Hepatocyte (in vitro differentiated cells): Measurements from ENCODE around the gene GPATCH1. TPM values are rescaled to one million over a fixed set of nuclear protein-coding genes. Genes with fewer than 3 reads are reported as not detected.
A peak's percentile ranks its signal among the peaks of the same experiment; 100 is the strongest.

ENCODE experiments used
- DNase-seq: peaks from one replicate; pipeline ENCODE4 v3.0.0-alpha.2; 2016; ENCODE audit warnings: low spot score
- H2AFZ ChIP-seq: fragments of 200-600 bp; sonication (generic); 2 replicates; pipeline ENCODE4 v1.6.0; 2016; ENCODE audit warnings: antibody characterized with exemption, mild to moderate bottlenecking
- H3K27ac ChIP-seq: fragments of 200-600 bp; sonication (generic); 2 replicates; pipeline ENCODE4 v1.5.1; 2016; ENCODE audit warnings: mild to moderate bottlenecking
- H3K27me3 ChIP-seq: fragments of 200-600 bp; sonication (generic); 2 replicates; pipeline ENCODE4 v1.6.1; 2016
- H3K36me3 ChIP-seq: fragments of 200-600 bp; sonication (generic); replicated peaks from 2 replicates; pipeline ENCODE4 v1.5.1; 2016; ENCODE audit warnings: low read depth; ENCODE audit not compliant: insufficient read depth
- H3K4me1 ChIP-seq: fragments of 200-600 bp; sonication (generic); 2 replicates; pipeline ENCODE4 v1.5.1; 2016; ENCODE audit warnings: mild to moderate bottlenecking, moderate library complexity; ENCODE audit not compliant: insufficient read depth
- H3K4me2 ChIP-seq: fragments of 200-600 bp; sonication (generic); 2 replicates; pipeline ENCODE4 v1.6.0; 2016
- H3K4me3 ChIP-seq: fragments of 200-600 bp; sonication (generic); 2 replicates; pipeline ENCODE4 v1.5.1; 2016; ENCODE audit warnings: mild to moderate bottlenecking
- H3K79me2 ChIP-seq: fragments of 200-600 bp; sonication (generic); 2 replicates; pipeline ENCODE4 v1.6.0; 2017; ENCODE audit warnings: mild to moderate bottlenecking
- H3K9me2 ChIP-seq: fragments of 200-600 bp; sonication (generic); replicated peaks from 2 replicates; pipeline ENCODE4 v1.6.0; 2017; ENCODE audit warnings: mild to moderate bottlenecking; ENCODE audit not compliant: insufficient read depth
- H3K9me3 ChIP-seq: fragments of 200-600 bp; sonication (generic); 2 replicates; pipeline ENCODE4 v1.5.1; 2016; ENCODE audit warnings: low read depth, mild to moderate bottlenecking
- H4K20me1 ChIP-seq: fragments of 200-600 bp; sonication (generic); 2 replicates; pipeline ENCODE4 v1.6.0; 2016; ENCODE audit warnings: mild to moderate bottlenecking; ENCODE audit not compliant: insufficient read depth, poor library complexity, severe bottlenecking
- CTCF ChIP-seq: fragments of 200-600 bp; sonication (generic); IDR thresholded peaks from 2 replicates; pipeline ENCODE4 v1.5.1; 2016; ENCODE audit warnings: antibody characterized with exemption, mild to moderate bottlenecking; ENCODE audit not compliant: poor library complexity
- EZH2 ChIP-seq: fragments of 200-600 bp; sonication (generic); IDR thresholded peaks from 2 replicates; pipeline ENCODE4 v1.6.1; 2016; ENCODE audit warnings: antibody characterized with exemption, mild to moderate bottlenecking, borderline replicate concordance
- EZH2phosphoT487 ChIP-seq: fragments of 200-600 bp; sonication (generic); IDR thresholded peaks from one replicate; pipeline ENCODE4 v1.6.1; 2018; ENCODE audit warnings: antibody characterized with exemption, mild to moderate bottlenecking, low read depth, moderate library complexity; ENCODE audit not compliant: unreplicated experiment, severe bottlenecking
- whole genome bisulfite sequencing: methylation state at CpG from one replicate; pipeline ENCODE4 v1.1.6; 2016; ENCODE audit warnings: low lambda C conversion rate; ENCODE audit errors: missing lambda C conversion rate; 5-methylcytosine and 5-hydroxymethylcytosine counted together
- polyA plus RNA-seq: library from polyadenylated mRNA; unstranded; fragments of >200 nt; fragmentation: Nextera tagmentation; extraction: Ambion mirVana; gene quantifications from 2 replicates; pipeline ENCODE4 v1.2.1, GENCODE V29; 2016
- total RNA-seq: library from RNA; depleted of rRNA; stranded (reverse); fragments of >200 nt; gene quantifications from 2 replicates; pipeline ENCODE4 v1.2.3, GENCODE V29; 2014

Gene GPATCH1
- total and polyA plus RNA-seq, 2 experiments from 2014 or later: 6.8 to 14.5 TPM

GRCh38 chr19:33093420-33094210 is 12.6 kb downstream of the GPATCH1 start:
- Histone ChIP-seq H3K27me3 (no peaks in the 10 kb centered on the region), H3K9me3 (no peaks in the 10 kb centered on the region), H3K27ac (no peak overlapping the region), H3K79me2 (no peaks in the 10 kb centered on the region), H3K4me3 (no peak overlapping the region), H3K9me2 (no peaks in the 10 kb centered on the region), H3K4me1 (no peaks in the 10 kb centered on the region), H2AFZ (no peak overlapping the region), H3K4me2 (no peak overlapping the region), H3K36me3 (no peaks in the 10 kb centered on the region), H4K20me1 (no peaks in the 10 kb centered on the region)
- DNase-seq: no peak
- TF ChIP-seq EZH2phosphoT487 (no peak), EZH2 (no peak), CTCF (no peak)
- 93% methylated on average over 11 of the region's 11 CpGs for WGBS

GRCh38 chr19:33094436-33095067 is 13.6 kb downstream of the GPATCH1 start:
- no peaks in the 10 kb centered on the region for H3K4me1 ChIP-seq
- no peak overlapping the region for H2AFZ ChIP-seq
- H3K4me3 ChIP-seq: no peak overlapping the region
- no peak for TF ChIP-seq EZH2phosphoT487
- TF ChIP-seq CTCF: no peak
- TF ChIP-seq EZH2: no peak
- H3K27ac ChIP-seq: no peak overlapping the region
- 94% methylated on average over 6 of the region's 6 CpGs for WGBS
- no peaks in the 10 kb centered on the region for H4K20me1 ChIP-seq
- H3K9me3 ChIP-seq: no peaks in the 10 kb centered on the region
- H3K9me2 ChIP-seq: no peaks in the 10 kb centered on the region
- H3K27me3 ChIP-seq: no peaks in the 10 kb centered on the region
- no peaks in the 10 kb centered on the region for H3K36me3 ChIP-seq
- DNase-seq: no peak
- no peak overlapping the region for H3K4me2 ChIP-seq
- no peaks in the 10 kb centered on the region for H3K79me2 ChIP-seq

GRCh38 chr19:33096005-33096404 is 15.0 kb downstream of the GPATCH1 start:
- Histone ChIP-seq H3K79me2 (no peaks in the 10 kb centered on the region), H3K27me3 (no peaks in the 10 kb centered on the region), H3K4me2 (no peak overlapping the region), H3K9me2 (no peaks in the 10 kb centered on the region), H4K20me1 (no peaks in the 10 kb centered on the region), H3K4me3 (no peak overlapping the region), H3K36me3 (no peaks in the 10 kb centered on the region), H3K9me3 (no peaks in the 10 kb centered on the region), H3K4me1 (peaks cover 5% of the 10 kb centered on the region), H3K27ac (peak overlapping the region; percentile 71), H2AFZ (no peak overlapping the region)
- TF ChIP-seq EZH2phosphoT487: no peak
- no peak for TF ChIP-seq EZH2
- TF ChIP-seq CTCF: no peak
- no peak for DNase-seq
- 74% methylated on average over 4 of the region's 4 CpGs for WGBS
